Gastroesophageal sphincter (tissue), 3 donors: ENCODE results near the gene PWP2.

Experiments
- EP300 ChIP-seq: sonication (generic); formaldehyde crosslinking; IDR thresholded peaks from one replicate; pipeline ENCODE4 v1.6.1; 2017; ENCODE audit warnings: antibody characterized with exemption, mild to moderate bottlenecking
- POLR2A ChIP-seq, 2 donors: fragments of 450-650 bp; IDR thresholded peaks; one replicate each; pipeline ENCODE4 v1.6.1; 2017; ENCODE audit warnings: antibody characterized with exemption in 2 of 2, mild to moderate bottlenecking in 2 of 2, moderate library complexity in 1 of 2
- POLR2AphosphoS5 ChIP-seq: sonication (generic); formaldehyde crosslinking; IDR thresholded peaks from one replicate; pipeline ENCODE4 v1.6.1; 2017; ENCODE audit warnings: antibody characterized with exemption
- TF ChIP-seq, protein P1 (sequence below), 4 experiments: fragments of 200-600 bp in 2 of 4; fragments of 450-650 bp in 2 of 4; sonication (generic) in 1 of 4; IDR thresholded peaks; one replicate each; pipeline ENCODE4 v1.5.1; 2017 to 2019; ENCODE audit warnings: antibody characterized with exemption in 4 of 4, mild to moderate bottlenecking in 2 of 4, moderate library complexity in 2 of 4

- TF ChIP-seq, protein P1, sequence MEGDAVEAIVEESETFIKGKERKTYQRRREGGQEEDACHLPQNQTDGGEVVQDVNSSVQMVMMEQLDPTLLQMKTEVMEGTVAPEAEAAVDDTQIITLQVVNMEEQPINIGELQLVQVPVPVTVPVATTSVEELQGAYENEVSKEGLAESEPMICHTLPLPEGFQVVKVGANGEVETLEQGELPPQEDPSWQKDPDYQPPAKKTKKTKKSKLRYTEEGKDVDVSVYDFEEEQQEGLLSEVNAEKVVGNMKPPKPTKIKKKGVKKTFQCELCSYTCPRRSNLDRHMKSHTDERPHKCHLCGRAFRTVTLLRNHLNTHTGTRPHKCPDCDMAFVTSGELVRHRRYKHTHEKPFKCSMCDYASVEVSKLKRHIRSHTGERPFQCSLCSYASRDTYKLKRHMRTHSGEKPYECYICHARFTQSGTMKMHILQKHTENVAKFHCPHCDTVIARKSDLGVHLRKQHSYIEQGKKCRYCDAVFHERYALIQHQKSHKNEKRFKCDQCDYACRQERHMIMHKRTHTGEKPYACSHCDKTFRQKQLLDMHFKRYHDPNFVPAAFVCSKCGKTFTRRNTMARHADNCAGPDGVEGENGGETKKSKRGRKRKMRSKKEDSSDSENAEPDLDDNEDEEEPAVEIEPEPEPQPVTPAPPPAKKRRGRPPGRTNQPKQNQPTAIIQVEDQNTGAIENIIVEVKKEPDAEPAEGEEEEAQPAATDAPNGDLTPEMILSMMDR (IDR thresholded peaks at IDR 0.05): no peak
- TF ChIP-seq EP300: no peak
- no peak for TF ChIP-seq POLR2A (IDR thresholded peaks at IDR 0.05)
- no peak for TF ChIP-seq POLR2AphosphoS5
These were observed 23.4 kb upstream of the PWP2 start for GRCh38 chr21:44083631-44084291.
